Breast epithelium (tissue), 4 donors: ENCODE data around the gene SLC48A1. TPM values are rescaled to one million over a fixed set of nuclear protein-coding genes. Genes with fewer than 3 reads are reported as not detected.

Experiments
- DNase-seq, 2 donors: peaks; one replicate each; pipeline ENCODE4 v3.0.0-alpha.2; 2019; ENCODE audit warnings: low spot score in 2 of 2
- H3K27ac ChIP-seq, 2 donors: fragments of 200-600 bp; sonication (generic) in 1 of 2; one replicate each; pipeline ENCODE4 v1.5.1; 2016 to 2019; ENCODE audit warnings: mild to moderate bottlenecking in 1 of 2
- H3K27me3 ChIP-seq, 2 donors: fragments of 200-600 bp; sonication (generic) in 1 of 2; one replicate each; pipeline versions ENCODE4 v1.5.1 to v1.6.0; 2017 to 2019; ENCODE audit warnings: control low read depth in 1 of 2, mild to moderate bottlenecking in 1 of 2
- H3K36me3 ChIP-seq: fragments of 200-600 bp; one replicate; pipeline ENCODE4 v1.5.1; 2019
- H3K4me1 ChIP-seq, 2 donors: fragments of 200-600 bp; sonication (generic); one replicate each; pipeline ENCODE4 v1.5.1; 2016 to 2019; ENCODE audit warnings: control low read depth in 1 of 2
- H3K4me3 ChIP-seq, 3 donors: fragments of 200-600 bp; sonication (generic); 1 replicate in 2 of 3; 2 replicates in 1 of 3; pipeline ENCODE4 v1.5.1; 2016 to 2019; ENCODE audit warnings: mild to moderate bottlenecking in 3 of 3, moderate library complexity in 2 of 3
- H3K9me3 ChIP-seq, 2 donors: fragments of 200-600 bp; sonication (generic) in 1 of 2; one replicate each; pipeline ENCODE4 v1.5.1; 2016 to 2019; ENCODE audit warnings: control low read depth in 1 of 2
- POLR2A ChIP-seq: fragments of 450-650 bp; IDR thresholded peaks from one replicate; pipeline ENCODE4 v1.6.1; 2016; ENCODE audit warnings: antibody characterized with exemption, mild to moderate bottlenecking, moderate library complexity
- POLR2AphosphoS5 ChIP-seq, 3 donors: sonication (generic); formaldehyde crosslinking; IDR thresholded peaks; one replicate each; pipeline ENCODE4 v1.6.1; 2017; ENCODE audit warnings: antibody characterized with exemption in 3 of 3
- intact Hi-C: fragments of 100-400 bp; cut with DNase I; formaldehyde crosslinking; loops from one replicate; pipeline ENCODE4 v1.15.1; 2023; ENCODE audit warnings: low total_unique reads
- total RNA-seq, 3 donors: library from RNA; depleted of rRNA; stranded (reverse); fragments of >200 nt; gene quantifications; one replicate each; pipeline ENCODE4 v1.1.0, GENCODE V29; 2016
- TF ChIP-seq, protein P1 (sequence below), 3 donors: fragments of 450-650 bp; IDR thresholded peaks; one replicate each; pipeline ENCODE4 v1.5.1; 2016 to 2017; ENCODE audit warnings: antibody characterized with exemption in 3 of 3, mild to moderate bottlenecking in 3 of 3, moderate library complexity in 3 of 3

Gene SLC48A1
- total RNA-seq, 3 donors from 2014 or later: 27.5 to 51.5 (median 30.6) TPM

DNA sequence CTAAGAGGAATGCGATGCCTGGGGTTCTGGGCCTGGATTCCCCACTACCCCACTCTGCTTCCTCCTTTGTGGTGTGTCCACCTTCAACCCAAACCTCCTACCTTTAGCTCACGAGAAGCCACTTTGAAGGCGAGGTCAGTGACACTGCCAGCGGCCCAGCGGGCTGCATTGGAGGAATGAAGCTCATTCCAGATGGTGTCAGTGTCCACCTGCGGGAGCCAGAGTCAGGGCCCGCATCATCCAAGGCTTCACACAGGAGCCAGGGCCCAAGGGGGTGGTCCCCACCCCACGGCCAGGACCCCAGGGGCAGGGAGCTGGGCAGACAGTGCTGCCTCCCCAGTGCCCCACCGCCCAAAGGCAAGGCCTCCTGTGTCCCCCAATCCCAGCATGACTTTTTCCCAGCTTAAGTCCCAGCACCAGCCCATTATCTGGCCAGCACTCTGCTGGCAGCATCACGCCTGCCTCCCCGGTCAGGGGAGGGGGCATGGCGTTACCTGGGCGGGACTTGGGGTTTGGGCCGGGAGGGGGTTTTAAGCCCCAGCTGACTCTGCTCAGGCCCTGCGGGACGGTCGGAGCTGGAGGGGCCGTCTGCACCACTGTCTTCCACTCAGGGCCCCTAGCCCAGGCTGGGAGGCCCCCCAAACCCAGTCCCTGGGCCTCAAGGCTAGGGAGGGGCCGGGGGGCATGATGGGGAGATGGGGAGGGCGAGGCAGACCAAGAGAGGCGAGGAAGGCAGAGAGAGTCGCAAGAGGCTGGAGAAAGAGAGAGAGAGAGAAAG lies 16.9 kb downstream of the SLC48A1 start:
- Histone ChIP-seq H3K27ac (peak overlapping the region in 1 of 2 donors; percentile 12), H3K27me3 (no peaks in the 10 kb centered on the region), H3K36me3 (peaks cover 10% of the 10 kb centered on the region), H3K9me3 (no peaks in the 10 kb centered on the region), H3K4me1 (no peaks in the 10 kb centered on the region), H3K4me3 (no peak overlapping the region)
- DNase-seq: no peak
- TF ChIP-seq, protein P1, sequence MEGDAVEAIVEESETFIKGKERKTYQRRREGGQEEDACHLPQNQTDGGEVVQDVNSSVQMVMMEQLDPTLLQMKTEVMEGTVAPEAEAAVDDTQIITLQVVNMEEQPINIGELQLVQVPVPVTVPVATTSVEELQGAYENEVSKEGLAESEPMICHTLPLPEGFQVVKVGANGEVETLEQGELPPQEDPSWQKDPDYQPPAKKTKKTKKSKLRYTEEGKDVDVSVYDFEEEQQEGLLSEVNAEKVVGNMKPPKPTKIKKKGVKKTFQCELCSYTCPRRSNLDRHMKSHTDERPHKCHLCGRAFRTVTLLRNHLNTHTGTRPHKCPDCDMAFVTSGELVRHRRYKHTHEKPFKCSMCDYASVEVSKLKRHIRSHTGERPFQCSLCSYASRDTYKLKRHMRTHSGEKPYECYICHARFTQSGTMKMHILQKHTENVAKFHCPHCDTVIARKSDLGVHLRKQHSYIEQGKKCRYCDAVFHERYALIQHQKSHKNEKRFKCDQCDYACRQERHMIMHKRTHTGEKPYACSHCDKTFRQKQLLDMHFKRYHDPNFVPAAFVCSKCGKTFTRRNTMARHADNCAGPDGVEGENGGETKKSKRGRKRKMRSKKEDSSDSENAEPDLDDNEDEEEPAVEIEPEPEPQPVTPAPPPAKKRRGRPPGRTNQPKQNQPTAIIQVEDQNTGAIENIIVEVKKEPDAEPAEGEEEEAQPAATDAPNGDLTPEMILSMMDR (IDR thresholded peaks at IDR 0.05): no peak
- TF ChIP-seq POLR2A: no peak
- no peak for TF ChIP-seq POLR2AphosphoS5 (IDR thresholded peaks at IDR 0.05)
- intact Hi-C loops: no loop called here

DNA sequence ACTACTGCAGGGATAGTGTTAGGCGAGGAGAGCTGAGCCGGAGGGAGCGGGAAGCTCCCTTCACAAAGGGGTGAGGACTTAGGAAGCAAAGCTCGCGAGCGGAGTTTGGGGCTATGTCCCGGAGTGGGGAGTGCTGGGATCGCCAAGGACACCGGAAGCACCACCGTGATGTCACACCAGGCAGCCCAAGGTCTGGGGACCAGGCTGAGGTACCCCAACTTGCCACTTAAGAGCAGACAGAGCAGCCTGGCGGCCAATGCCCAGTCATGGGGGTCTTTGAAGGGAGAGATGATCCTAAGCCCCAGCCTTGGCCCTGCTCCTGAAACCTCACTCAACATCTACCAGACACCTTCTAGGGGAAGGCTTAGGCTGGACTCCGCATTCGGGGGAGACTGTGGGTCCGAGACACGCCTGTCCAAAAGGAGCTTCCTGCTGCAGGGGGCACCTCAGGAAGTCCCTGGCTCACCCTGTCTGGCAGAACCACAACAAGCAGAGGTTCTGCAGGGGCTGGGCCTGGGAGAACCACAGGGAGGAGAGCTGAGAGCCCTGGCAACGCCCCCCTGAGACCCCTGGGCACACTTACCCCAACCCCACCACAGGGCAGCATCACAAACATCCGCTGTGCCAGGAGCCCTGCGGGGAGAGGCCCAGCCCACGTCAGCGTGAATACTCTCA lies 17.8 kb downstream of the SLC48A1 start:
- Histone ChIP-seq H3K36me3 (peaks cover 10% of the 10 kb centered on the region), H3K27ac (peak overlapping the region in 1 of 2 donors; percentile 55), H3K9me3 (no peaks in the 10 kb centered on the region), H3K27me3 (no peaks in the 10 kb centered on the region), H3K4me3 (no peak overlapping the region), H3K4me1 (no peaks in the 10 kb centered on the region)
- TF ChIP-seq POLR2A (no peak), POLR2AphosphoS5 (IDR thresholded peaks at IDR 0.05) (no peak)
- TF ChIP-seq, protein P1 (IDR thresholded peaks at IDR 0.05): no peak
- intact Hi-C loops: no loop called here
- no peak for DNase-seq

DNA sequence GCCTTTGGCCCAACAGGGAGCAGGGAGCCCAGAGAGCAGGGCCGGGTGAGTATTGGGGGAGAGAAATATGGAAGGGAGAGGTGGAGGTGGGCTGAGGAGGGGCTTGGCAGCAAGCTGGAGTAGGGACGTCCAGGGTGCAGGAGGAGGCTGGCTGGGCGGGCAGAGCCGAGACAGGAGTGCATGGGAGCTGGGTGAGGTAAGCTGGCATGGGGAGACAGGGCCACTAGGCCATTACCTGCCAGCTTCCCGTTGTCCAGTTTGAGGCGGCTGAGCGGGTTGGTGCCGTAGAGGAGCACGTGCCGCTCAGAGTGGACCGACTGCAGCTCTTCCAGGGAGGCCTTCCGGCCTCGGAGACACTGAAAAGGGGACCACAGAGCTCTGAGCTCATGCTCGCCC lies 18.3 kb downstream of the SLC48A1 start:
- Histone ChIP-seq H3K9me3 (no peaks in the 10 kb centered on the region), H3K27me3 (no peaks in the 10 kb centered on the region), H3K4me3 (no peak overlapping the region), H3K36me3 (peaks cover 10% of the 10 kb centered on the region), H3K4me1 (no peaks in the 10 kb centered on the region), H3K27ac (peak overlapping the region in 1 of 2 donors; percentile 55)
- no peak for DNase-seq
- intact Hi-C loops: no loop called here
- TF ChIP-seq POLR2A (no peak), POLR2AphosphoS5 (IDR thresholded peaks at IDR 0.05) (no peak)
- TF ChIP-seq, protein P1 (IDR thresholded peaks at IDR 0.05): no peak

DNA sequence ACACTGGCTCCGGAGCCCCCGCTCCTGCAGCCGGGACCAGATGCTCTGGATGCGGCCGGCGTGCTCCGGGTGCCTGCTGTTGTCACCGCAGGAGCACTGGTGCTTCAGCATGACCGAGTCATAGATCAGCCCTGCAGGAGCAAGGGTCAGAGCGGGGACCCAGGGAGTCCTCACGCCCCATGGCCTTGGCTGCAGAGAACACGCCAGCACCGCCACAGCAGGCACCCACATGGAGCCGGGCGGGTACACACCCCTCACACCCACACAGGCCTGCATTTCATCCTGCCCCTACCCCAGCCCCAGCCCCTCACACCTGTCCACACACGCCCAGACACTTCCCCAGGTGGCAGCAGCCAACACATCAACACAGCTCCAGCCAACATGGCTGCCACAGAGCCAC lies 18.8 kb downstream of the SLC48A1 start:
- H3K27ac ChIP-seq: peak overlapping the region in 1 of 2 donors; percentile 55
- H3K36me3 ChIP-seq: peaks cover 10% of the 10 kb centered on the region
- intact Hi-C loops: no loop called here

DNA sequence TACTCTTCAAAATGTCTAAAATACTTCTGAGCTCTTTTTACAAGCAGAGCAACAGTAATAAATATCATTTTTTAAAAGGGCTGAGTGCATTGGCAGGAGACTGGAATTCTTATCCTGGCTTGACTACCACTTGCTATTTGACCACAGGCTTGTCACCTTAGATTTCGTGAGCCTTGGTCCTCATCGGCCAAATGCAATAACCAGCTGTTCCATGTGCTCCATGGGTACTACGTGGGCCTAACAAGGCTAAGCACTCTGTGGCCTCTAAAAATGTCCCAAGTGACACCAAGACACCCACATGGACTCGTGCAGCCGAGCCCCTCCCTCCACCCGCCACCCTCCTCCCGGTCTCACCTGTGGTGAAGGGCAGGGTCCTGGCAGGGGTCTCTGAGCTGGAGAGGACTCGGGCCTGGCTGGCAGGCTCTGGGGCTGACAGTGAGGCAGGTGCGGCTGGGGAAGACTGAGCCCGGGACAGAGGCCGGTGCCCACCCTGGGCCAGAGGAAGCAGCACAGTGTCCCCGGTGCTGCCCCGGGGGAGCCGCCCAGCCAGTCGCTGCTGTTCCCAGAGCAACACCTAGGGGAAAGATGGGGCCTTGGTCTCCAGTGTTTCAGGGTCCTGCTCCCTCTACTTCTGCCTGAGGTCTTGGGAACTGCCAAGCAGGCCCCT lies 20.1 kb downstream of the SLC48A1 start:
- H3K36me3 ChIP-seq: peaks cover 10% of the 10 kb centered on the region
- intact Hi-C loops: no loop called here

More for the DNA sequence above, 18.8 kb downstream of the SLC48A1 start:
- Histone ChIP-seq H3K4me1 (no peaks in the 10 kb centered on the region), H3K9me3 (no peaks in the 10 kb centered on the region), H3K4me3 (no peak overlapping the region), H3K27me3 (no peaks in the 10 kb centered on the region)
- DNase-seq: no peak
- TF ChIP-seq POLR2AphosphoS5 (IDR thresholded peaks at IDR 0.05) (no peak), POLR2A (no peak)

More for the DNA sequence above, 20.1 kb downstream of the SLC48A1 start:
- no peak for DNase-seq
- no peak overlapping the region for H3K4me3 ChIP-seq
- TF ChIP-seq, protein P1 (IDR thresholded peaks at IDR 0.05): no peak
- no peaks in the 10 kb centered on the region for H3K27me3 ChIP-seq
- H3K4me1 ChIP-seq: no peaks in the 10 kb centered on the region
- H3K9me3 ChIP-seq: no peaks in the 10 kb centered on the region
- peak overlapping the region in 1 of 2 donors; percentile 23 for H3K27ac ChIP-seq
